Measurements from ENCODE around the gene MYO7B. TPM values are rescaled to one million over a fixed set of nuclear protein-coding genes. Genes with fewer than 3 reads are reported as not detected.
"Not testable (repeated sequence)": the region's sequence is repeated elsewhere in the genome, so short reads cannot be mapped to it uniquely, and the experiment has no call there.

The MYO7B gene
- total RNA-seq, 1 donor from 2014 or later = not detected

GRCh38 chr2:127525691-127526131, 9.8 kb upstream of the MYO7B start:
- TF ChIP-seq CTCF (IDR thresholded peaks at IDR 0.05; ENCODE audit: insufficient read depth, low read length, severe bottlenecking) = no peak
- FAIRE-seq = no peak
- peak; percentile 48 for DNase-seq (ENCODE audit: low read depth)
- Histone ChIP-seq H3K36me3 (ENCODE audit: control insufficient read depth, insufficient read depth, low read length) (peaks cover 6% of the 10 kb centered on the region), H3K27me3 (ENCODE audit: control insufficient read depth, insufficient read depth, low read length) (no peaks in the 10 kb centered on the region), H3K4me3 (ENCODE audit: low read depth, low read length) (peak overlapping the region; percentile 86)

GRCh38 chr2:127526132-127527000, 9.1 kb upstream of the MYO7B start, which contains the start of gene IWS1:
IWS1 (minus strand) TSS chr2:127526489; CDS start chr2:127526208, 281 bp downstream.
- DNase-seq (ENCODE audit: low read depth) = peak; percentile 92
- Histone ChIP-seq H3K36me3 (ENCODE audit: control insufficient read depth, insufficient read depth, low read length) (peaks cover 4% of the 10 kb centered on the region), H3K27me3 (ENCODE audit: control insufficient read depth, insufficient read depth, low read length) (no peaks in the 10 kb centered on the region), H3K4me3 (ENCODE audit: low read depth, low read length) (peak within 1 kb of the TSS; percentile 86)
- TF ChIP-seq CTCF (IDR thresholded peaks at IDR 0.05; ENCODE audit: insufficient read depth, low read length, severe bottlenecking) = peak; percentile 22
- FAIRE-seq = no peak

- H3K36me3 ChIP-seq (ENCODE audit: control insufficient read depth, insufficient read depth, low read length) = no peaks in the 10 kb centered on the region
- DNase-seq (ENCODE audit: low read depth) (peak; percentile 88), FAIRE-seq (no peak)
- TF ChIP-seq CTCF (IDR thresholded peaks at IDR 0.05; ENCODE audit: insufficient read depth, low read length, severe bottlenecking) = no peak
- H3K27me3 ChIP-seq (ENCODE audit: control insufficient read depth, insufficient read depth, low read length) = no peaks in the 10 kb centered on the region
- H3K4me3 ChIP-seq (ENCODE audit: low read depth, low read length) = peak overlapping the region; percentile 86
Observed at GRCh38 chr2:127527001-127527804, 8.3 kb upstream of the MYO7B start.

GRCh38 chr2:127528487-127528886, 7.0 kb upstream of the MYO7B start:
- TF ChIP-seq CTCF (IDR thresholded peaks at IDR 0.05; ENCODE audit: insufficient read depth, low read length, severe bottlenecking) = no peak
- Histone ChIP-seq H3K36me3 (ENCODE audit: control insufficient read depth, insufficient read depth, low read length) (no peaks in the 10 kb centered on the region), H3K4me3 (ENCODE audit: low read depth, low read length) (no peak overlapping the region), H3K27me3 (ENCODE audit: control insufficient read depth, insufficient read depth, low read length) (no peaks in the 10 kb centered on the region)
- no peak for DNase-seq (ENCODE audit: low read depth)
- no peak for FAIRE-seq

GRCh38 chr2:127529416-127529815, 6.1 kb upstream of the MYO7B start:
- not testable (repeated sequence) for H3K4me3 ChIP-seq (ENCODE audit: low read depth, low read length); H3K36me3 ChIP-seq (ENCODE audit: control insufficient read depth, insufficient read depth, low read length); H3K27me3 ChIP-seq (ENCODE audit: control insufficient read depth, insufficient read depth, low read length); FAIRE-seq; DNase-seq (ENCODE audit: low read depth)
